Nephron progenitor cell (in vitro differentiated cells): ENCODE results near the gene PHF11.
A peak's percentile ranks its signal among the peaks of the same experiment; 100 is the strongest.
"Not testable (repeated sequence)": the region's sequence is repeated elsewhere in the genome, so short reads cannot be mapped to it uniquely, and the experiment has no call there.

Experiments used
- DNase-seq: peaks from one replicate; pipeline ENCODE4 v3.0.0; 2021
- H3K27ac Mint-ChIP-seq: 2 replicates; pipeline ENCODE4 v1.8.0; 2021; ENCODE audit warnings: mild to moderate bottlenecking, moderate library complexity, mixed read lengths
- H3K27me3 Mint-ChIP-seq: 2 replicates; pipeline ENCODE4 v1.8.0; 2021; ENCODE audit warnings: mild to moderate bottlenecking, low read depth, mixed read lengths; ENCODE audit not compliant: poor library complexity
- H3K36me3 Mint-ChIP-seq: 2 replicates; pipeline ENCODE4 v1.8.0; 2021; ENCODE audit warnings: low read depth, mixed read lengths
- H3K4me1 Mint-ChIP-seq: 2 replicates; pipeline ENCODE4 v1.8.0; 2021; ENCODE audit warnings: mixed read lengths
- H3K4me3 Mint-ChIP-seq: 2 replicates; pipeline ENCODE4 v1.8.0; 2021; ENCODE audit warnings: mild to moderate bottlenecking, moderate library complexity, mixed read lengths
- H3K9me3 Mint-ChIP-seq: 2 replicates; pipeline ENCODE4 v1.8.0; 2021; ENCODE audit warnings: mild to moderate bottlenecking, moderate library complexity, mixed read lengths
- TF ChIP-seq, protein P1 (sequence below): fragments of 200-600 bp; sonication (generic); IDR thresholded peaks from 2 replicates; pipeline ENCODE4 v1.5.0; 2021; ENCODE audit warnings: antibody characterized with exemption

PHF11 gene

GRCh38 chr13:49488563-49488962 is 7.2 kb upstream of the PHF11 start:
- Mint-ChIP-seq H3K9me3 (no peaks in the 10 kb centered on the region), H3K27me3 (peaks cover 6% of the 10 kb centered on the region), H3K4me1 (no peaks in the 10 kb centered on the region), H3K4me3 (no peak overlapping the region), H3K36me3 (peaks cover 17% of the 10 kb centered on the region), H3K27ac (no peak overlapping the region)
- DNase-seq = no peak
- TF ChIP-seq, protein P1, sequence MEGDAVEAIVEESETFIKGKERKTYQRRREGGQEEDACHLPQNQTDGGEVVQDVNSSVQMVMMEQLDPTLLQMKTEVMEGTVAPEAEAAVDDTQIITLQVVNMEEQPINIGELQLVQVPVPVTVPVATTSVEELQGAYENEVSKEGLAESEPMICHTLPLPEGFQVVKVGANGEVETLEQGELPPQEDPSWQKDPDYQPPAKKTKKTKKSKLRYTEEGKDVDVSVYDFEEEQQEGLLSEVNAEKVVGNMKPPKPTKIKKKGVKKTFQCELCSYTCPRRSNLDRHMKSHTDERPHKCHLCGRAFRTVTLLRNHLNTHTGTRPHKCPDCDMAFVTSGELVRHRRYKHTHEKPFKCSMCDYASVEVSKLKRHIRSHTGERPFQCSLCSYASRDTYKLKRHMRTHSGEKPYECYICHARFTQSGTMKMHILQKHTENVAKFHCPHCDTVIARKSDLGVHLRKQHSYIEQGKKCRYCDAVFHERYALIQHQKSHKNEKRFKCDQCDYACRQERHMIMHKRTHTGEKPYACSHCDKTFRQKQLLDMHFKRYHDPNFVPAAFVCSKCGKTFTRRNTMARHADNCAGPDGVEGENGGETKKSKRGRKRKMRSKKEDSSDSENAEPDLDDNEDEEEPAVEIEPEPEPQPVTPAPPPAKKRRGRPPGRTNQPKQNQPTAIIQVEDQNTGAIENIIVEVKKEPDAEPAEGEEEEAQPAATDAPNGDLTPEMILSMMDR = no peak

DNA sequence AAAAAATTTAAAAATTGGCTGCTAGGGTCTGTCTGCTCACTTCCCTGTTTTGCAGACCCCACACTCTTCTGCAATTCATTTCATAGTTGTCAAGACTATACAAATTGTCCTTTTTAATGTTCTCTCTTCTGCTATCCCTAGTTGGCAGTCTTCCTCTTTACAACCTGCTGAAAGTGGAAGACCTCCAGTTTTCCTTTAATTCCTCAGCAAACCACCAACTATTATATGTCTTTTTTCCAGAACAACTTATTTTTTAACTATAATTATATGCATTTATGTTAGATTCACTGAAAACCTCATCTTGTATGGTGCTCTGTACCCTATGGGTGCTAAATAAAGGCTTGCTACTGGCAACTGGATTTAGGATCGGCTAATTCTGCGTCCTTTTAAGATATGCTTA is 1.1 kb upstream of the PHF11 start:
- Mint-ChIP-seq H3K27ac (no peak overlapping the region), H3K36me3 (peaks cover 8% of the 10 kb centered on the region), H3K27me3 (peaks cover 6% of the 10 kb centered on the region), H3K9me3 (no peaks in the 10 kb centered on the region), H3K4me1 (peaks cover 7% of the 10 kb centered on the region), H3K4me3 (peak overlapping the region; percentile 88)
- TF ChIP-seq, protein P1 = no peak
- no peak for DNase-seq

DNA sequence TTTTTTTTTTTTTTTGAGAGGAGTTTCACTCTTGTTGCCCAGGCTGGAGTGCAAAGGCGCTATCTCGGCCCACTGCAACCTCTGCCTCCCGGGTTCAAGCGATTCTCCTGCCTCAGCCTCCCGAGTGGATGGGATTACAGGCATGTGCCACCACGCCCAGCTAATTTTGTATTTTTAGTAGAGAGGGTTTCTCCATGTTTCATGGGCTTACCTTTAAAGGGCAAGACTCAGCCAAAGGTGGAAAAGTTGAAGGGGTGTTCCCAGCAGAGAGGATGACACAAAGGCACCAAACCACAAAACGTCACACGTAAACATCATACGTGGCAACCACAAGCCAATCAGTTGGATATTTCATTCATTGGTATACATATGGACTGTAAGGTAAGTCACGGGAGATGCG is 1.1 kb downstream of the PHF11 start:
- H3K4me1 Mint-ChIP-seq, H3K27me3 Mint-ChIP-seq, H3K9me3 Mint-ChIP-seq, H3K36me3 Mint-ChIP-seq, DNase-seq, H3K27ac Mint-ChIP-seq: not testable (repeated sequence)
- peak overlapping the region; percentile 51 for H3K4me3 Mint-ChIP-seq

DNA sequence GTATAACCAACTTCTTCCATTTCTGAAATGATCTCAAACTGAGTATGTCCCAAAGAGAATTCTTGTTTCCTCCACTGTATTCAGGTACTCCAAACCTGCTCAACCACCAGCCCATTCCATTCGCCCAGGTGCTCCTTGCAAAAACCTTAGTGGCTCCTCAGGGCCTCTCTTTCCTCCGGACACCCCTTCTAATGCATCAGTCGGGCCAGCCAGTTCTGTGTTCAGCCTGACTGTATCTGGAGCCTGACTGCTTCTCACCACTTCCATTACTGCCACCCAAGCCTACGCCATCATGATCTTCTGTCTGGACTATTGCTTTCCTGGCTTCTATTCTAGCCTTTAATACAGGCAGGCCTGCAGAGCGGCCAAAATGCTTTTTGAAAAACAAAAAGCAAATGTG is 1.5 kb downstream of the PHF11 start:
- TF ChIP-seq, protein P1 = no peak
- H3K4me1 Mint-ChIP-seq = peaks cover 7% of the 10 kb centered on the region
- no peak for DNase-seq
- H3K9me3 Mint-ChIP-seq = no peaks in the 10 kb centered on the region
- peak overlapping the region; percentile 1 for H3K27ac Mint-ChIP-seq
- H3K27me3 Mint-ChIP-seq = peaks cover 6% of the 10 kb centered on the region
- H3K4me3 Mint-ChIP-seq = peak overlapping the region; percentile 58
- peaks cover 3% of the 10 kb centered on the region for H3K36me3 Mint-ChIP-seq

DNA sequence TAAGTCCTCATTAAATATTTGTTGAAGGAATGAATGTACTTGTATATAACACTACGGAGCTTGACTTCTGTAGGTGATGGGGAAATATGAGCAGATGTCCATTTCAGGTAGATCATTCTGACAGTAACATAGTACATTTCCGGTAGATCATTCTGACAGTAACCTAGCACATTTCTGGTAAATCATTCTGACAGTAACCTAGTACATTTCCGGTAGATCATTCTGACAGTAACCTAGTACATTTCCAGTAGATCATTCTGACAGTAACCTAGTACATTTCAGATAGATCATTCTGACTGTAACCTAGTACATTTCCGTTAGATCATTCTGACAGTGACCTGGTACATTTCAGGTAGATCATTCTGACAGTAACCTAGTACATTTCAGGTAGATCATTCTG is 2.5 kb downstream of the PHF11 start:
- Mint-ChIP-seq H3K4me1 (peaks cover 7% of the 10 kb centered on the region), H3K27me3 (no peaks in the 10 kb centered on the region)

GRCh38 chr13:49499889-49500660 is 4.3 kb downstream of the PHF11 start:
- Mint-ChIP-seq H3K27ac (no peak overlapping the region), H3K9me3 (peaks cover 1% of the 10 kb centered on the region), H3K4me3 (no peak overlapping the region), H3K4me1 (no peaks in the 10 kb centered on the region), H3K27me3 (no peaks in the 10 kb centered on the region), H3K36me3 (peaks cover 9% of the 10 kb centered on the region)
- TF ChIP-seq, protein P1 = no peak
- no peak for DNase-seq

More for the DNA sequence above, 2.5 kb downstream of the PHF11 start:
- TF ChIP-seq, protein P1 = no peak
- Mint-ChIP-seq H3K36me3 (peaks cover 7% of the 10 kb centered on the region), H3K4me3 (no peak overlapping the region), H3K27ac (no peak overlapping the region), H3K9me3 (no peaks in the 10 kb centered on the region)
- no peak for DNase-seq
